ENCODE data around the gene UBA1.
"Not testable (repeated sequence)": the region's sequence is repeated elsewhere in the genome, so short reads cannot be mapped to it uniquely, and the experiment has no call there.

The UBA1 gene

GRCh38 chrX:47229427-47229826 lies 35.8 kb downstream of the UBA1 start:
- DNase-seq (ENCODE audit: low read depth), result no peak

DNA sequence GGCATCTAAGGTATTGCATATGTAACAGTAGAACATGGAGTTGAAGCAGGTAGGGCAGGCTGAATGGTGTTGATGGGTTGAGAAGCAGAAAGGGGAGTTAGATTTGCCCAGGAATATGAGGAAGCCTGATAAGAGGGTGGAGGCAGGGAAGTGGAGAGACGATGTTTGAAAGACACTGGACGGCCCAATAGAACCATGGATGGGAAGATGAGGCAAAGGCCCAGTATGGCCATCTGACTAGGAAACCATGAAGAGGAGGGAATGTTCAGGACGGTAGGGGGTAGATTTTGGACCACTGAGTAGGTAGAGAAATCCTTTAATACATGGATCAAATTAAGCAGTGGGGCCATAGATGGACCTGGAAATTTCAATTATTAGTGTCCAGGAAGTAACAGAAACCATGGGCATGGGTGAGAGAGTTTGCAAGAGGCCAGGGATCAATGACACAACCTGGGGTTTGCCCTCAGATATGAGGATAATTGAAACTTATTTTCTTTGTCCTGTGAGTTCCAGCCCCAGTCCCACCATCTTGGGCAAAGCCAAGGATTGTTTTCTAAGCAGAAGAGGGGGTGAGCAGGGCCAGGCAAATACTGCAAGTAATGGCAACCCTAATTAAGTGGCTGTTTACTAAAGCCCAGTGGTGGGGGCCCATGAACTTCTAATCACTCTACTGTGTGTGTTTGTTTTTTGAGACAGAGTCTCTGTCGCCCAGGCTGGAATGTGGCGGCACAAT lies 36.7 kb downstream of the UBA1 start:
- DNase-seq (ENCODE audit: low read depth), result no peak

- DNase-seq (ENCODE audit: low read depth), result no peak
Measured at GRCh38 chrX:47231167-47231566, 37.5 kb downstream of the UBA1 start.

DNA sequence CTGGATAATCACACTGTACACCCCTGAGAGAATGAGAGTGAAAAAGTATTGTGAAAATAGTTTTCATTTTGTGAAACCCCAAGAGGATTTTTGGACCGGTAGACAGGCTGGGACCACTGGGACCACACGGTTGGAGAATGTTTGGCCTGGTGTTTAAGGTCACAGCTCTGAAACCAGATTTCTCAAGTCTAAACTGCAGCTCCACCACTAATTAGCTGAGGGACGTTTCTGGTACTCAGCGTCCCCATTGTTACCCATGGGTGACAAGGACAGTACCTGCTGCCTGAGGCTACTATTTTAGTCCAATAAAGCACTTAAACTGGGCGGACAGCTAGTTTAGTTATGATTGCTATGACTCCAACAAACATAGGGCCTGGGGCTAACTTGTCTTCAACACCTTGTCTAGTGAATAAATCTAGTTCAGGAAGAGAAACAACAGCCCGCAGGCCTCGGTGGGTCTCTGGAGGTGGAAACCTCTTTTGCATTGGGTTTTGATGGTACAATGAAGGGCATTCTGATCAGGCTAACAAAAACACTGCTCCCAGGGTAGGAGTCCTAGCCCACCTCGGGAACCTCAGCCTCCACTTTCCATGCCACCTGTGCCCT lies 38.7 kb downstream of the UBA1 start:
- no peak for DNase-seq (ENCODE audit: low read depth)

- DNase-seq (ENCODE audit: low read depth), result peak; percentile 11
Measured at GRCh38 chrX:47232803-47233332, 39.2 kb downstream of the UBA1 start, which contains the start of gene USP11. Gene USP11 (plus strand): TSS chrX:47233009. CDS start chrX:47233044, 35 bp downstream.

- peak; percentile 92 for DNase-seq (ENCODE audit: low read depth)
Measured at GRCh38 chrX:47233333-47234113, 39.9 kb downstream of the UBA1 start.

DNA sequence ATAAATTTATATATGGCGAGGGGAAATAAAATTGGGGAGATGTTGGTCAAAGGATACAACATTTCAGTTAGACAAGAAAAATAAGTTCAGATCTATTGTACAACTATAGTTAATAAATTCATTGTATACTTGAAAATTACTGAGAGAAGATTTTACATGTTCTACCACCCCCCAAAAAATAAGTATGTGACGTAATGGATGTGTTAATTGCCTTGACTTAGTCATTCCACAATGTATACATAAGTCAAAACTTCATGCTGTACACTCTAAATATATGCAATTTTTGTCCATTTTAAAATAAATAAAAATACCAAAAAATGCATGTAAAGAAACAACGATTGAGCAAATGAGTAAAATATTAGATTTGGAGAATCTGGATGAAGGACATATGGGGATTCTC lies 41.0 kb downstream of the UBA1 start:
- no peak for DNase-seq (ENCODE audit: low read depth)

DNA sequence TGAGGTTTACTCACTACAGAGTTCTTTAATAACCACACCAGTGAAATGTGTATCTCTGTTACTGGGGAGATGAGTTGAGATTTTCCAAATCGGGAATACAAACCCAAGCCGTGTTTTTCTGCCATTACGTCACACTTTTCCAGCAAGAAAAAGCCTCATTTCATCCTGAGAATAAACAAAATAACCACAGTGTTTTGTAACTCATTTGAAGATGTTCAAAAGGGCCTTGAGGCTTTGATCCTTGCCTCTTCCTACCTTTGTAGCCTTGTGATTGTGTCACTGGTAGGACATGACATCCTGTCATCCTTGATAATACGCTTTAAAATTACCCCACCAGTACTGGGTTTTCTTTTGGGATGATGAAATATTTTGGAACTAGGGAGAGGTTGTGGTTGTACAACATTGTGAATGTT lies 42.1 kb downstream of the UBA1 start:
- DNase-seq (ENCODE audit: low read depth), result no peak

- no peak for DNase-seq (ENCODE audit: low read depth)
Measured at GRCh38 chrX:47239199-47239598, 45.6 kb downstream of the UBA1 start.

DNA sequence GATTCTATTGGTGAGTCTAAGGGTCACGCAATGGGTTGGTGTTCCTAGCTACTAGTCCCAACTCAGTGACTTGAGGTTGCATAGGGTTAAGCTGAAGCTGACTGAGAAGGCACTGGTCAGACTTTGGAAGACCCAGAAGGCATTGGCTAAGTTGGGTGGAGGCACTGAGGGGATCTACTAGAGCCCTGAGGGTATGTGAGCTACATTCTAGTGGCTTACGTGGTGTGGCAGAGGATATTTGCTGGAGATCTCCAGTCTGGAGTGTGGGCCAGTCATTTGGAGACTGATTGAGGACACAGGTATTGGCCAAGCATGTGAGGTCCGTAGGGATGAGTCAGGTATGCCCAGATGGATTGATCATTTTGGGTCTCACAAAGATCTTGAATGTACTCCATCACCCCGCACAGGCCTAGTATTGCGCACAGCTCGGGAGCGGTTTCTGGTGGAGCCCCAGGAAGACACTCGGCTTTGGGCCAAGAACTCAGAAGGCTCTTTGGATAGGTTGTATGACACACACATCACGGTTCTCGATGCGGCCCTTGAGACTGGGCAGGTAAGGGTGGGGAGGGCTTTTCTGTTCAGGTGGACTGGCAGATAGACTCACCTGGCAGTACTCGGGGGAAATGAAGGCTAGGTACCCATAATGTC lies 46.4 kb downstream of the UBA1 start:
- DNase-seq (ENCODE audit: low read depth), result no peak

- DNase-seq (ENCODE audit: low read depth), result no peak
Measured at GRCh38 chrX:47240619-47241018, 47.0 kb downstream of the UBA1 start.

GRCh38 chrX:47241201-47242011 lies 47.8 kb downstream of the UBA1 start:
- no peak for DNase-seq (ENCODE audit: low read depth)

DNA sequence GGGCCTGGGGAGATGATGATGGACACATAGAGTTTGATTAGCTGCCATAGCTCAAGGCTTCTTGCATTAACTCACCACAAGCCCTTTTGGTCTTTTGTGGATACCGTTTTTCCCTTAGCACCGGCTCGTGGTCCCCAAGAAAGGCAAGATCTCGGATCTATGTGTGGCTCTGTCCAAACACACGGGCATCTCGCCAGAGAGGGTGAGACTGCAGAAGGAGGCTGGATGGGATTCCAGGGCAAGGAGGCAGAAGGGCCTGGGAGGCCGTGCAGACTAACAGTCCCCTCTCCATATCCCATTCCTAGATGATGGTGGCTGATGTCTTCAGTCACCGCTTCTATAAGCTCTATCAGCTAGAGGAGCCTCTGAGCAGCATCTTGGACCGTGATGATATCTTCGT lies 48.7 kb downstream of the UBA1 start:
- no peak for DNase-seq (ENCODE audit: low read depth)

DNA sequence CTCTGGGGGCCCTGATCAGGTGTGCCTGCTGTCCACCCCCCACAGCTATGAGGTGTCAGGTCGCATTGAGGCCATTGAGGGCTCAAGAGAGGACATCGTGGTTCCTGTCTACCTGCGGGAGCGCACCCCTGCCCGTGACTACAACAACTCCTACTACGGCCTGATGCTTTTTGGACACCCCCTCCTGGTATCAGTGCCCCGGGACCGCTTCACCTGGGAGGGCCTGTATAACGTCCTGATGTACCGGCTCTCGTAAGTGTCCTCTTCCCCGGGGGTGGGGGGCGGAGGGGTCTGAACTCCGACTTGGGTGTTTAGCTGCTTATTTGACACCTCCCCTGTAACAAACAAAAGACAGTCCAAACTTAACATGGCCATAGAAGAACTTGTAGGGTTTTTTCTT lies 49.7 kb downstream of the UBA1 start:
- DNase-seq (ENCODE audit: low read depth), result no peak

GRCh38 chrX:47244676-47245075 lies 51.0 kb downstream of the UBA1 start:
- no peak for DNase-seq (ENCODE audit: low read depth)

- DNase-seq (ENCODE audit: low read depth), result no peak
Measured at GRCh38 chrX:47245156-47245555, 51.5 kb downstream of the UBA1 start.

DNA sequence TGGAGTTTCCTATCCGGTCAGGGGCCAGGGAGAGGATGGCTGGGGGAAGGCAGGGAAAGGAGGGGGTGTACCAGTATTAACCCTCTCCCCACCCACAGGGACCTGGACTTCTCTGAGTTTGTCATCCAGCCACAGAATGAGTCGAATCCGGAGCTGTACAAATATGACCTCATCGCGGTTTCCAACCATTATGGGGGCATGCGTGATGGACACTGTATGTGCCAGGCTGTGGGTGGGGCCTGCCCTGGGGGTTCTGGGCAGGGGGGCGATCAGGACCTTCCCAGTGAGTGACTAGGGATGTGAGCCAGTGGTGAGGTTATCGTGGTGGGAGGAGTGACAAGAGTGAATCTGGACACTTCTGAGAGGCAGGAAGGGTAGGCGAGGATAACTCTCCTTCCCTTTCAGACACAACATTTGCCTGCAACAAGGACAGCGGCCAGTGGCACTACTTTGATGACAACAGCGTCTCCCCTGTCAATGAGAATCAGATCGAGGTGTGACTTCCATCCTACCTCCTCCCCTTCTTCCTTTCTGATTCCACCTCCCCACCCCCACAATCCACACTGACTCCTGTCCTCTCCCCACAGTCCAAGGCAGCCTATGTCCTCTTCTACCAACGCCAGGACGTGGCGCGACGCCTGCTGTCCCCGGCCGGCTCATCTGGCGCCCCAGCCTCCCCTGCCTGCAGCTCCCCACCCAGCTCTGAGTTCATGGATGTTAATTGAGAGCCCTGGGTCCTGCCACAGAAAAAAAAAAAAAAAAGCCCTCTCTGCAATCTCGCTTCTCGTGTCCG lies 53.8 kb downstream of the UBA1 start:
- DNase-seq (ENCODE audit: low read depth), result no peak

DNA sequence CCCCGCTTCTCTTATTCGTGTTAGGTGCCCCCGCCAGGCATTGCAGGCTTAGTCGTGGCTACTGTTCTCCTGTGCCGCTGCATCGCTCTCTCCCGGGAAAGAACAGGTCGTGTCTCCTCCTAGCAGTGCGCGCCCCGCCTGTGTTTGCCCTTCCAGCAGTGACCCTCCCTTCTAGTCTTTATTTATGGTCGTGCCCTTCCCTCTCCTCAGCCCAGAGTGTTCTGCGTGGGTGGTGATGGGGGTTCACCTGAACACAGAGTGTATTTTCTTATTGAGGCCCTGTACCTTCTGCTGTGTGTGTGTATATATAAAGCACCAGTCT lies 54.3 kb downstream of the UBA1 start:
- DNase-seq (ENCODE audit: low read depth), result no peak

- DNase-seq (ENCODE audit: low read depth), result no peak
Measured at GRCh38 chrX:47248576-47248975, 54.9 kb downstream of the UBA1 start.

- no peak for DNase-seq (ENCODE audit: low read depth)
Measured at GRCh38 chrX:47250017-47250347, 56.4 kb downstream of the UBA1 start.

- DNase-seq (ENCODE audit: low read depth), result not testable (repeated sequence)
Measured at GRCh38 chrX:47257620-47258019, 64.0 kb downstream of the UBA1 start.

Measured in activated T-helper 9 cell treated with anti-CD3 and anti-CD28 coated beads, Interleukin-2, amount 50 U/mL, for 16 hours (primary cell).